ENCODE measurements around the gene EIF5AL1.
"Not testable (repeated sequence)": the region's sequence is repeated elsewhere in the genome, so short reads cannot be mapped to it uniquely, and the experiment has no call there.

The EIF5AL1 gene

DNA sequence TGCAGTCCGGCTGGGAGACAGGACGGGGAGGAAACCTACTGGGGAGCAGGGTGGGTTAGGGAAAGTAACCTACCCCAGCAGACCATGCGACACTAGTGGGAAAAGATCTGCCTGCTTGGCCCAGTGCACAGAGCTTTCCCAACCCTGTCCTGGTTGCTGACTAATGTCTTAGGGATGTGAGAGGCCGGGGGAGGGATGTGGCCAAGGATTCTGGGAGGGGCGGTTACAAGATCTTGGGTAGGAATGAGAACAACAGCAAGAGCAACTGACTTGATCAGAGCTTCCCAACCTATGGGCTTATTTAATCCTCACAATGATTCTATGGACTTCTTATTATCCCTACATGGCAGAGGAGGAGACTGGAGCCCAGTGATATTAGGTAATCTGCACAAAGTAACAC, 24.0 kb upstream of the EIF5AL1 start:
- no peak for DNase-seq

- no peak for DNase-seq
Measured at GRCh38 chr10:79488870-79489269, 23.5 kb upstream of the EIF5AL1 start.

- DNase-seq = no peak
Measured at GRCh38 chr10:79490400-79491142, 21.8 kb upstream of the EIF5AL1 start.

- no peak for DNase-seq
Measured at GRCh38 chr10:79491143-79491835, 21.0 kb upstream of the EIF5AL1 start.

DNA sequence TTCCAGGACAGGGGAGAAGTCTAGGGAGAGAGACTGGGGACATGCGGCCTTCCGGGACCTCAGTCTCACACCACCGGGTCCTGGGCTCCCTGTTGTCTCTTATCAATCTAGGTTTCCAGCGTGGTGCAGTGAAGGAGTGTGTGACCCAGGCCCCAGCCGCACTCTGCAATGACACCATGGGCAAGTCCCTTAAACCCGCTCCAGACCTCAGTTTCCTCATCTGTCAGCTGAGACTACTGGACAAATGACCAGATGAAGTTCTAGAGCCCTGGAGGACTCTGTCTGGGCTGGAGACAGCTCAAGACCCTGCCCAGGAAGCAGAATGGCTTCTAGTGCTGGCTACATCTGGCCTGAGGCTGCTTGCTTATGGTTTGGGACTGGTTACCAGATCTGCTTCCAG, 20.1 kb upstream of the EIF5AL1 start:
- DNase-seq = no peak

DNA sequence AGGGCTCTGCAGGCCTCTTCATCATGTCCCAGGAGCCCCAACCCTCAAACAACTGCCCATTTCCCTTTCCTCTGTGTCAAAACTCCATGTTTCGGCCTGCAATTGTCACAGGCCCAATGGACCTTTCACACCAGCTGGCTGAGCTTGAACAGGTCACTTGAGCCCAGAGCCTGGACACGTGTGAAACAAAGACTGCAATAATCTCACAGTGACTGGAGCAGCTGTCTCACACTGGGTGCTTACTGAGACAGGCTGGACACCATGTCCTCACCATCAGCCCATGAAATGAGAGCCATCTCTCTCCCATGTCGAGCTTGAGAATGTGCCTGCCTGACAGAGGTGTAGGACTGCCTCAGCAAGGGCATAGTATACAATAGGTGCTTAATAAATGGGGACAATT, 19.5 kb upstream of the EIF5AL1 start:
- no peak for DNase-seq

DNA sequence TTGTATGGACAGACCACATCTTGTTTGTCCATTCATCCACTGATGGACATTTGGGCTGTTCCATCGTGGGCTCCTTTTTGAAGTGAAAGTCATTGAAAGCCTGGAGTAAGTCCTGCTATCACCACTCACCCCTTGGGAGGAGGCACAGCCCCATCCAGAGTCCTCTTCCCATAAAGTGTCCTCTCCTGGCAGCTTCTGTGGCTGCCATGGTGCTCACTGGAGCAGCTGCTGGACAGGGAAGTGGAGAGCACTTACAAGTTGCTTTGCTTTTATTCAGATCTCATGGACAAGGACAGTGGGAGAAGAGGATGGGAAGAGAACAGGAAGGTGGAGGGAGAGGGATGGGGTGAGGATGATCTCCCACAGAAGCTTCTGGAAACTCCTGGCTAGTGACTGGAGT, 18.5 kb upstream of the EIF5AL1 start:
- DNase-seq = no peak

- DNase-seq = no peak
Measured at GRCh38 chr10:79494871-79495705, 17.2 kb upstream of the EIF5AL1 start.

- no peak for DNase-seq
Measured at GRCh38 chr10:79495791-79496190, 16.5 kb upstream of the EIF5AL1 start.

DNA sequence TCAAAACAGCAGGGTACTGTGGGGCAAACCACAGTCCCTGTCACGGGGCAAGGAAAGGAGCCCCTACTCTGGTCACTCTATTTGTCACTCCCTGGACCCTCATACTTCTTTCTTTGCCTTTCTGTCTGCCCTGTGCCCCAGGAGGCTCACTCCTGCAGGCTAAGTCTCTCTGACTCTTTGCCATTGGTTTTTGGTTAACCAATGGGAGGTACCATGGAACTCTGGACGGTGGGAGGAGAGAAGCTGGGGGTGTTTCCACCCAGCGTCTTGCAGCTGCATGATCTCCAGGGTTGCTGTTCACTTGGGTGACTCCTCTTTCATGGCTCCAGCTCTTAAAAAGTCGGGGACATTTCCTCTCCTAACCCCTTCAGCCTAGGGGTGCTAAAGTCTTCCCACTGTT, 15.4 kb upstream of the EIF5AL1 start:
- DNase-seq = no peak

DNA sequence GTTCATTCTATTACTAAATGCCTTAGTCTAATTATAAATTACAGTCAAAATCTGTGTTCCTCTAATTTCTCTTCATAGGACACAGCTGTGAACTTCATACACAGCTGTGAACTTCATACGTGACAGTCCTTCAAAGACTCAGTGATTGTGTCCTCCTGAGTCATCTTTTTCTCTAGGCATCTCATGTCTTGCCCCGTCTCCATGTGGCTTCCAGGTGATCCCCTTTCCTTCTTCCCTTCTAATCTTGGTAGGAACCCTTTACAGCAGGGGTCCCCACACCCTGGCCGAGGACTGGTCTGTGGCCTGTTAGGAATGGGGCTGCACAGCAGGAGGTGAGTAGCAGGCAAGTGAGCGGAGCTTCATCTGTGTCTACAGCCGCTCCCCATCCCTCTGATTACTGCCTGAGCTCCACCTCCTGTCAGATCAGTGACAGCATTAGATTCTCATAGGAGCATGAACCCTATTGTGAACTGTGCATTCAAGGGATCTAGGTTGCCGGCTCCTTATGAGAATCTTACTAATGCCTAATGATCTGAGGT, 14.0 kb upstream of the EIF5AL1 start:
- no peak for DNase-seq

GRCh38 chr10:79502561-79503309, 9.6 kb upstream of the EIF5AL1 start:
- DNase-seq = no peak

- not testable (repeated sequence) for DNase-seq
Measured at GRCh38 chr10:79503787-79504186, 8.5 kb upstream of the EIF5AL1 start.

DNA sequence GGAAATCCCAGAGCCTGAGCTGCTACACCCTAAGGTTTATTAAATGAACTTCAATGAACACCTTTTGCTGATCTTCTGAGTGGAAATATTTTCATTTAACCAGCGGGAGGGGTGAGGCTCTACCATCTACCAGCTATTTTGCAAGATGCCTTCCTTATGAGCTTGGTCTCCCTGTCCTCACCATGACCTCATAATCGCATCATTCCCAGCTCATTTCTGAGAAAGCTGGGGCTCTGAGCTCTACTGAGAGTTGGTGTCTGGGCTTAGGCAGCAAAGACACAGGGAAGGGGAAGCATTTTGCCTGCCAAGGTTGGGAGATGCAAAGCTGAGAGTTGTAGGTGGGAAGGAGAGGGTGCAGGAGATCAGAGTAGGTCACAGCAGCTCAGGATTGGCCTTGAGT, 7.8 kb upstream of the EIF5AL1 start:
- DNase-seq = not testable (repeated sequence)

DNA sequence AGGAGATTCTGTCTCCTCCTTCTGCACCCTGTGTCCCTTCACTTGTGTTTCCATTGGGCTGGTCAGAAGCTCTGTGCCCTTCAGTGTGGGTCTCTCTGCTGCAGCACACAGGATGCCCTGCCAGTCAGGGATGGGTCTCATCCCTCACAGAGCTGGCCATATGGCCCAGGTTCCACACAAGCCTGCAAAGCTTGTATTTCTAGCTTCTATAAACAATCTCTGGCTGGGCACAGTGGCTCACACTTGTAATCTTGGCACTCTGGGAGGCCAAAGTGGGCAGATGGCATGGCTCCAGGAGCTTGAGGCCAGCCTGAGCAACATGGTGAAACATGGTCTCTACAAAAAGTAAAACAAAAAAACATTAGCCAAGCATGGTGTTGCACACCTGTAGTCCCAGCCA, 7.0 kb upstream of the EIF5AL1 start:
- DNase-seq = peak in 1 of 2 experiments; percentile 49

DNA sequence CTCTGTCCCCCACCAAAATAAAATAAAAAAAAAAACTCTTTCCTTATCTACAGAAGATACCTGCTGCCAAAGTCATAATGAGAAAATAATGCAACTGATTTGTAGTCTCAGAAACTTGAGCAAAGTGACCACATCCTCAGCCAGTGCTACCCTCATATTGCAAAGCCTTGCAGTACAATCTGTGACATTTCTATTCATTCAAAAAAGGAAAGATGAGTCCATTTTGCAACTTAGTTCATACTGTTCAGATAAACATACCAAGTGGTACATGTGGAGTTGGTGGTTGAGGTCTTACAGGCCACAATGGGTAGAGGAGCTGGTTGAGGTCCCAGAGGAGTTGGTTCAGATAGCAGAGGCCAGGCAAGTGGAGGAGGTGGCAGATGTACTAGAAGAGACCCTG, 6.5 kb upstream of the EIF5AL1 start:
- DNase-seq = no peak

DNA sequence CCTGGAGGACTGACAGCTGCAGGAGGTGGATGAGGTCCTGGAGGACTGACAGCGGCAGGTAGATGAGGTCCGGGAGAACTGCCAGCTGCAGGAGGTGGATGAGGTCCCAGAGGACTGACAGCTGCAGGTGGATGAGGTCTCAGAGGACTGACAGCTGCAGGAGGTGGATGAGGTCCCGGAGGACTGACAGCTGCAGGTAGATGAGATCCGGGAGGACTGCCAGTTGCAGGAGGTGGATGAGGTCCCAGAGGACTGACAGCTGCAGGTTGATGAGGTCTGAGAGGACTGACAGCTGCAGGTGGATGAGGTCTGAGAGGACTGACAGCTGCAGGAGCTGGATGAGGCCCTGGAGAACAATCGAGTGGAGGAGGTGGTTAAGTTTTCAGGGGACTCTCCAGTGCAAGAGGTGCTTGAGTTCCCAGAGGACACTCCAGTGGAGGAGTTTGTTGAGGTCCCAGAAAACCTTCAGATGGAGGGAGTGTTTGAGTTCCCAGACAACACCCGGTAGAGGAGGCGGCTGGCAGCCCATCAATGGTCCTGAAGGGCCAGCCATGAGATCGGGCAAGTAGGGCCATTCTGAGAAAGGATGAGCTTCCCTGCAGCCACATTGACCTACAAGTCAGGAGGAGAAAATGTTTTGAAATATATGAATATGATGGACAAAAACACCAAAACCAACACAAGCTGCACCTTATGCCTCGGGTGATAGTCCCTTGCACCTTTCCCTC, 4.7 kb upstream of the EIF5AL1 start:
- DNase-seq = no peak

DNA sequence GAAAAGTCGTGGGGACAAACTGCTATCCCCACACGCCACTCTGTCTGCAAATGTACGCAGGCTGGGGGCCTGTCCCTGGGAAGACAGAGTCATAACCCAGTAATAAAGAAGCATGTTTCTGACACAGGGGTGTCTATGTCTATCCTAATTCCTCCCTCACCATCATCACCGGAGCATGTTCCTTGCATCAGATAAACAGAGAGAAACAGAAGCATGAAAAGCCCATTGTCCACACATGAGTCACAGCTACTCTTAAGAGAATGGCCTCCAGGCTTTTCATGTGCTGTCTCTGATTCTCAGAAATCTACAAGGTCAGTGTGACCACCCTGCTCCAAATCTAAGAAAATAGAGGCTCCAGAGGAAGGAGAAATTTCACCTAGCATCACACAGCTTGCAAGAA, 4.1 kb upstream of the EIF5AL1 start:
- not testable (repeated sequence) for DNase-seq

- not testable (repeated sequence) for DNase-seq
Measured at GRCh38 chr10:79509306-79509933, 2.9 kb upstream of the EIF5AL1 start.

- DNase-seq = not testable (repeated sequence)
Measured at GRCh38 chr10:79509934-79510508, 2.3 kb upstream of the EIF5AL1 start.

All from cerebellar nuclear complex (tissue), 1 donor.